Activated CD4-positive, alpha-beta T cell treated with anti-CD3 and anti-CD28 coated beads for 36 hours (primary cell): ENCODE data around the gene TTYH3. TPM values are rescaled to one million over a fixed set of nuclear protein-coding genes. Genes with fewer than 3 reads are reported as not detected.
"Not testable (repeated sequence)": the region's sequence is repeated elsewhere in the genome, so short reads cannot be mapped to it uniquely, and the experiment has no call there.

Source experiments
- ATAC-seq: fragments of 200-7000 bp; cut with Tn5 transposase; one replicate; pipeline ENCODE4 v1.10.0; 2021; ENCODE audit warnings: mild to moderate bottlenecking, moderate library complexity
- CTCF ChIA-PET: fragments of 350-600 bp; sonication (Branson Sonifier 250); formaldehyde crosslinking; loops from one replicate; lab custom pipeline; 2021; ENCODE audit warnings: antibody characterized with exemption; lab: Charles Lee
- POLR2A ChIA-PET: fragments of 350-600 bp; sonication (Branson Sonifier 250); formaldehyde crosslinking; loops from one replicate; lab custom pipeline; 2021; ENCODE audit warnings: antibody characterized with exemption, inconsistent platforms; lab: Charles Lee
- DNase-seq: peaks from one replicate; pipeline ENCODE4 v3.0.0-alpha.2; 2020
- H3K27ac Mint-ChIP-seq: one replicate; pipeline ENCODE4 v1.8.0; 2021; ENCODE audit warnings: mixed read lengths
- H3K27me3 Mint-ChIP-seq: one replicate; pipeline ENCODE4 v1.8.0; 2021; ENCODE audit warnings: mixed read lengths
- H3K36me3 Mint-ChIP-seq: one replicate; pipeline ENCODE4 v1.8.0; 2021; ENCODE audit warnings: low read depth, mixed read lengths
- H3K4me1 Mint-ChIP-seq: one replicate; pipeline ENCODE4 v1.8.0; 2021; ENCODE audit warnings: mixed read lengths
- H3K4me3 Mint-ChIP-seq: one replicate; pipeline ENCODE4 v1.8.0; 2021; ENCODE audit warnings: mild to moderate bottlenecking, moderate library complexity, mixed read lengths
- H3K9me3 Mint-ChIP-seq: one replicate; pipeline ENCODE4 v1.8.0; 2021; ENCODE audit warnings: low read depth, mixed read lengths
- intact Hi-C, 2 experiments: fragments of 100-400 bp; cut with DNase I in 1 of 2; cut with micrococcal nuclease in 1 of 2; formaldehyde crosslinking; loops; one replicate each; pipeline versions ENCODE4 v1.14.2 to v1.15.1; 2022 to 2024; cut with DNase I, micrococcal nuclease
- total RNA-seq, 2 experiments: library from RNA; stranded (reverse); gene quantifications; one replicate each; pipeline ENCODE4 v1.2.3, GENCODE V29; 2021

The TTYH3 gene
- total RNA-seq, 2 experiments from 2014 or later: 18.7 to 20.2 TPM

DNA sequence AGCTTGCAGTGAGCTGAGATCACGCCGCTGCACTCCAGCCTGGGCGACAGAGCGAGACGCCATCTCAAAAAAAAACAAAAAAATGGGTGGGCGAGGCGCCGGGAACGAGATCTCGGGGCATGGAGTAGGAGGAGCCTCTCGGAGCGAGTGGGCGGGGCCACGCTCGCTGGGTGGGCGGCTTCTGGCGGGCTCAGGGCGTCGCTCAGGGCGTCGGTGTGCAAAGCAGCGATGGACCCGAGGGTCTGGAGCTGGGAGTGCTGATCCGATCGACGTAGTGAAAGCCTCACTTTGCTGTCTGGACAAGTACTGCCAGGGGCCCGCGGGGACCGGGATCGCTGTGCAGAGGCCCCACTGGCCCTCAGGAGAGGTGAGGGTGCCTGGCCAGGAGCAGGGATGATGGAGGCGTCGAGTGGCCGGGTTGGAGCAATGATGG is 33.6 kb downstream of the TTYH3 start:
- ChIA-PET POLR2A (no interaction called here), CTCF (interaction anchor here (0.6 kb wide), 1 partner anchor 256 kb away, joined by 5 read pairs; no protein-coding TSS in a partner anchor)
- Mint-ChIP-seq H3K27me3 (peaks cover 14% of the 10 kb centered on the region), H3K27ac (no peak overlapping the region), H3K4me1 (peaks cover 1% of the 10 kb centered on the region), H3K4me3 (no peak overlapping the region), H3K36me3 (no peaks in the 10 kb centered on the region), H3K9me3 (no peaks in the 10 kb centered on the region)
- ATAC-seq: peak; percentile 24
- intact Hi-C loops: no loop called here
- DNase-seq: peak; percentile 40

DNA sequence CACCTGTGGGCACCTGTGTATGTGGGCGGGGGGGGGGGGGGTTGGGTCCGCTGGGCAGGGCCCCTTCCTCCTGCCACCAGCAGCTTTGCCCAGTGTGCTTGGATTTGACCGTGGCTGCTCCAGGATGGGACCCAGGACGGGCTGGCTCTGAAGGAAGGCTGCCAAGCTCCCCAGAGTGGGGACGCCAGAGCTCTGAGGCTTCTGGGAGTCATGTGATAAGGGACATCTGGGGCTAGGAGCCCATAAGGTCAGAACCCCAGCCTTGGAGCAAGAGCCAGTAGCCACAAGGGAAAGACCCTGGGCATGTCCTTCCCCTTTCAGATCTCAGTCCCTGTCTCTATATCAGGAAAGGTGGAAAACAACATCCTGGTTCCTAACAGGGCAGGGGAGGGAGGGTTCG is 34.4 kb downstream of the TTYH3 start:
- Mint-ChIP-seq H3K4me3 (no peak overlapping the region), H3K9me3 (no peaks in the 10 kb centered on the region), H3K36me3 (no peaks in the 10 kb centered on the region), H3K4me1 (peaks cover 7% of the 10 kb centered on the region), H3K27me3 (peaks cover 14% of the 10 kb centered on the region), H3K27ac (no peak overlapping the region)
- ATAC-seq: no peak
- ChIA-PET CTCF (no interaction called here), POLR2A (no interaction called here)
- DNase-seq: no peak
- intact Hi-C loops: no loop called here

- no peaks in the 10 kb centered on the region for H3K9me3 Mint-ChIP-seq
- POLR2A ChIA-PET: interaction anchor here (0.5 kb wide), 1 partner anchor 259 kb away, joined by 4 read pairs; no protein-coding TSS in a partner anchor
- no peaks in the 10 kb centered on the region for H3K36me3 Mint-ChIP-seq
- peaks cover 14% of the 10 kb centered on the region for H3K27me3 Mint-ChIP-seq
- no peak for DNase-seq
- CTCF ChIA-PET: interaction anchor here (3.9 kb wide), 1 partner anchor 43 kb away, joined by 23 read pairs; no protein-coding TSS in a partner anchor
- H3K27ac Mint-ChIP-seq: no peak overlapping the region
- H3K4me1 Mint-ChIP-seq: peaks cover 8% of the 10 kb centered on the region
- no peak for ATAC-seq
- H3K4me3 Mint-ChIP-seq: no peak overlapping the region
- intact Hi-C loops: no loop called here
Measured at GRCh38 chr7:2666588-2667250, 34.9 kb downstream of the TTYH3 start.

DNA sequence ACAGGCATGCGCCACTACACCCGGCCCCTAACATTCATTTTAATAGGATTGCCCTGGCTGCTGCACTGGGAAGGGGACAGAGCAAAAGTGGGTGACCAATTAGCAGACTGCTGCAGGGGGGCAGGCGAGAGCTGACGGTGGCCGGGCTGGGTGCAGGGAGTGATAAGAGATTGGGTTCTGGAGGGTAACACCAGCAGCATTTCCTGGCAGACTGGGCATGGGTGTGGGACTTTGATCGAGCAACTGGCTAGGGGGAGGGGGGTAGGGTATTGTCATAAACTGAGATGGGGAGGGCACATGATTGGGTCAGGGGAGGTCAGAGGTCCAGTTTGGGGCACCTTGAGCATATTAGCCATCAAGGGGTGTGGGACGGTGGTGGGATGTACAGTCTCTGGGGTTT is 36.1 kb downstream of the TTYH3 start:
- Mint-ChIP-seq H3K4me3 (no peak overlapping the region), H3K27ac (no peak overlapping the region), H3K9me3 (no peaks in the 10 kb centered on the region), H3K4me1 (peaks cover 8% of the 10 kb centered on the region), H3K27me3 (peaks cover 14% of the 10 kb centered on the region), H3K36me3 (no peaks in the 10 kb centered on the region)
- ChIA-PET POLR2A (no interaction called here), CTCF (interaction anchor here (3.9 kb wide), 1 partner anchor 42 kb away, joined by 23 read pairs; no protein-coding TSS in a partner anchor)
- no peak for ATAC-seq
- intact Hi-C loops: no loop called here
- DNase-seq: no peak

DNA sequence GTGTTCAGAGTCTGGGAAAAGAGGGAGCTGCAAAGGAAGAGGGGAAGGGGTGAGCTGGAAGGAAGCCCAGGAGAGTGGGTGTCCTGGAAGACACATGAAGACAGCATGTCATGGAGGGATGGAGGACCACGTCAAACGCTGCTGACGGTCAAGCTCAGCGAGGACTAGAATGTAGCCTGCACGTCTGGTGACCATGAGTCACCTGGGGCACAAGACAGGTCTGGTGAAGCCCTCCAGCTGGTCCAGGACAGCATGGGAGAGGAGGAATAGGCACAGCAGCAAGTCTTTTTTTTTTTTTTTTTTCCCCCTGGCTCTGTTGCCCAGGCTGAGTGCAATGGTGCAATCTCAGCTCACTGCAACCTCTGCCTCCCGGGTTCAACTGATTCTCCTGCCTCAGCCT is 36.6 kb downstream of the TTYH3 start:
- CTCF ChIA-PET: interaction anchor here (0.7 to 3.9 kb wide), 4 partner anchors 30 to 102 kb away, joined by 3 to 23 read pairs (median 3); no protein-coding TSS in a partner anchor
- no peak overlapping the region for H3K4me3 Mint-ChIP-seq
- POLR2A ChIA-PET: no interaction called here

GRCh38 chr7:2670171-2670570 is 38.4 kb downstream of the TTYH3 start:
- ChIA-PET CTCF (interaction anchor here (0.8 to 3.9 kb wide), 10 partner anchors 10 to 201 kb away, joined by 3 to 30 read pairs (median 4); no protein-coding TSS in a partner anchor), POLR2A (no interaction called here)
- DNase-seq: no peak
- intact Hi-C loops: no loop called here
- H3K27me3 Mint-ChIP-seq: peaks cover 14% of the 10 kb centered on the region
- no peak overlapping the region for H3K27ac Mint-ChIP-seq
- no peaks in the 10 kb centered on the region for H3K9me3 Mint-ChIP-seq
- H3K4me1 Mint-ChIP-seq: peaks cover 8% of the 10 kb centered on the region
- ATAC-seq: no peak
- H3K36me3 Mint-ChIP-seq: no peaks in the 10 kb centered on the region
- no peak overlapping the region for H3K4me3 Mint-ChIP-seq

More for the DNA sequence above, 36.6 kb downstream of the TTYH3 start:
- intact Hi-C loops: no loop called here
- DNase-seq (no peak), ATAC-seq (no peak)
- Mint-ChIP-seq H3K9me3 (no peaks in the 10 kb centered on the region), H3K27ac (no peak overlapping the region), H3K27me3 (peaks cover 14% of the 10 kb centered on the region), H3K4me1 (peaks cover 8% of the 10 kb centered on the region), H3K36me3 (no peaks in the 10 kb centered on the region)

DNA sequence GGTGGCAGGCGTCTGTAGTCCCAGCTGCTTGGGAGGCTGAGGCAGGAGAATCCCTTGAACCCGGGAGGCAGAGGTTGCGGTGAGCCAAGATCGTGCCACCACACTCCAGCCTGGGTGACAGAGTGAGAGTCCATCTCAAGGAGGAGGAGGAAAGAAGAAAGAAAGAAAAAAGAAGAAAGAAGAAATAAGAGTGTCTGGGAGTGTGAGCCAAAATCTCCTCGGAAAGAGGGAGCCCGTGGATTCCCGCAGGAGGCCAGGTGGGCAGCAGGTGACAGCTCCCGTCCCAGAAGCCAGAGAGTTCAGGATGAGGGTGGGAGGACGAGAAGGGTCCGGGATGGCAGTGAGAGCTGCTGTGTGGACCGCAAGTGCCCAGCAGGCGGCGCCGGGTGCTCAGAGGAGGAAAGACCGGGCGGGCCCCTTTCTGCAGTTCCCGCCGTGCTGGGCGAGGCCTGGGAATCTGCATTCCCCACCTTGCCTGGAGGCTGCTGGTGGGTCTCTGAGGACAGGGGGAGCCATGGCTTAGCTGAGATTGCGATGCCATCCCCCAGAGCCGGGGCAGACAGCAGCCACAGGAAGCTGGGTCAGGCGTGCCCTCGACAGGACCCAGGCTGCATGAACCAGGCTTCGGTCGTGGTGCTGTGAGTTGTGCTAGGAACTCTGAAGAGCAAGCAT is 39.1 kb downstream of the TTYH3 start:
- no peaks in the 10 kb centered on the region for H3K9me3 Mint-ChIP-seq
- H3K27me3 Mint-ChIP-seq: peaks cover 12% of the 10 kb centered on the region
- intact Hi-C loops: loop anchor here (1.0 kb wide), 1 partner anchor 38 kb away; no protein-coding TSS in a partner anchor
- H3K4me1 Mint-ChIP-seq: peaks cover 6% of the 10 kb centered on the region
- peak; percentile 95 for ATAC-seq
- POLR2A ChIA-PET: no interaction called here
- H3K4me3 Mint-ChIP-seq: no peak overlapping the region
- DNase-seq: peak; percentile 88
- CTCF ChIA-PET: interaction anchor here (0.7 to 3.1 kb wide), 13 partner anchors 9 to 863 kb away, joined by 3 to 30 read pairs (median 4); no protein-coding TSS in a partner anchor
- H3K36me3 Mint-ChIP-seq: no peaks in the 10 kb centered on the region
- H3K27ac Mint-ChIP-seq: no peak overlapping the region

DNA sequence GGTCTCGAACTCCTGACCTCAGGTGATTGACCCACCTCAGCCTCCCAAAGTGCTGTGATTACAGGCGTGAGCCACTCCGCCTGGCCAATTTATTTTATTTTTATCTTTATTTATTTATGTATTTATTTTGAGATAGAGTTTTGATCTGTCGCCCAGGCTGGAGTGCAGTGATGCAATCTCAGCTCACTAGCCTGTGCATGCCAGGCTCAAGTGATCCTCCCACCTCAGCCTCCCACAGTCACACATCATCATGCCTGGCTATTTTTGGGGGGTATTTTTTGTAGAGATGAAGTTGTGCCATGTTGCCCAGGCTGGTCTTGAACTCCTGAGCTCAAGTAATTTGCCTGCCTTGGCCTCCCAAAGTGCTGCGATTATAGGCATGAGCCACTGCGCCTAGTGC is 41.4 kb downstream of the TTYH3 start:
- H3K4me1 Mint-ChIP-seq, H3K27me3 Mint-ChIP-seq, H3K4me3 Mint-ChIP-seq, H3K9me3 Mint-ChIP-seq, intact Hi-C loops, ATAC-seq, H3K27ac Mint-ChIP-seq, POLR2A ChIA-PET, DNase-seq, H3K36me3 Mint-ChIP-seq: not testable (repeated sequence)
- CTCF ChIA-PET: interaction anchor here (0.8 to 3.1 kb wide), 3 partner anchors 37 to 222 kb away, joined by 4 to 30 read pairs (median 4); no protein-coding TSS in a partner anchor

GRCh38 chr7:2673934-2674333 is 42.1 kb downstream of the TTYH3 start:
- intact Hi-C loops: no loop called here
- ChIA-PET POLR2A (no interaction called here), CTCF (interaction anchor here (0.8 to 1.5 kb wide), 2 partner anchors 44 to 223 kb away, joined by 4 read pairs; no protein-coding TSS in a partner anchor)
- Mint-ChIP-seq H3K4me1 (peaks cover 6% of the 10 kb centered on the region), H3K4me3 (no peak overlapping the region), H3K36me3 (no peaks in the 10 kb centered on the region), H3K9me3 (no peaks in the 10 kb centered on the region), H3K27me3 (peaks cover 7% of the 10 kb centered on the region), H3K27ac (no peak overlapping the region)
- DNase-seq: no peak
- ATAC-seq: no peak

GRCh38 chr7:2675256-2675764 is 43.5 kb downstream of the TTYH3 start:
- H3K27me3 Mint-ChIP-seq: no peaks in the 10 kb centered on the region
- ChIA-PET POLR2A (no interaction called here), CTCF (interaction anchor here (0.7 to 1.6 kb wide), 2 partner anchors 31 to 35 kb away, joined by 4 to 7 read pairs; no protein-coding TSS in a partner anchor)
- H3K9me3 Mint-ChIP-seq: no peaks in the 10 kb centered on the region
- no peak for DNase-seq
- no peak overlapping the region for H3K4me3 Mint-ChIP-seq
- ATAC-seq: no peak
- H3K27ac Mint-ChIP-seq: no peak overlapping the region
- peaks cover 6% of the 10 kb centered on the region for H3K4me1 Mint-ChIP-seq
- H3K36me3 Mint-ChIP-seq: no peaks in the 10 kb centered on the region
- intact Hi-C loops: no loop called here

GRCh38 chr7:2676576-2676975 is 44.8 kb downstream of the TTYH3 start:
- ATAC-seq, POLR2A ChIA-PET, H3K36me3 Mint-ChIP-seq, intact Hi-C loops, H3K4me3 Mint-ChIP-seq, H3K27me3 Mint-ChIP-seq, DNase-seq, H3K9me3 Mint-ChIP-seq, H3K4me1 Mint-ChIP-seq, H3K27ac Mint-ChIP-seq, CTCF ChIA-PET: not testable (repeated sequence)
